SK-N-MC (cell line): Measurements from ENCODE around the gene SRRM4.

Source experiments
- DNase-seq: peaks from one replicate; pipeline ENCODE4 v3.0.0-alpha.2; 2011; ENCODE audit warnings: low read depth, low spot score
- H3K27ac ChIP-seq: fragments of 200-600 bp; sonication (generic); 2 replicates; pipeline ENCODE4 v1.5.1; 2016; ENCODE audit warnings: mixed run types
- H3K36me3 ChIP-seq: fragments of 200-600 bp; sonication (generic); 2 replicates; pipeline ENCODE4 v1.6.1; 2017; ENCODE audit warnings: antibody characterized with exemption, low read length, mixed read lengths; ENCODE audit not compliant: insufficient read depth
- H3K4me3 ChIP-seq: fragments of 200-600 bp; sonication (generic); 2 replicates; pipeline ENCODE4 v1.5.1; 2016
- H3K9ac ChIP-seq: fragments of 200-600 bp; sonication (generic); 2 replicates; pipeline ENCODE4 v1.8.0; 2017; ENCODE audit warnings: mixed run types, mixed read lengths; ENCODE audit not compliant: insufficient read length
- H3K9me3 ChIP-seq: fragments of 200-600 bp; sonication (generic); 2 replicates; pipeline ENCODE4 v1.6.1; 2017; ENCODE audit warnings: low read depth, mild to moderate bottlenecking, antibody characterized with exemption, low read length, moderate library complexity, mixed read lengths
- EZH2 ChIP-seq: fragments of 200-600 bp; sonication (generic); IDR thresholded peaks from one replicate; pipeline ENCODE4 v1.6.1; 2017; ENCODE audit warnings: antibody characterized with exemption
- FOXP2 ChIP-seq: optimal IDR thresholded peaks from 2 replicates; pipeline ENCODE3; 2011; ENCODE audit warnings: mild to moderate bottlenecking, moderate library complexity; ENCODE audit not compliant: insufficient read depth; ENCODE audit errors: extremely low read length, control extremely low read depth
- POLR2AphosphoS5 ChIP-seq: IDR thresholded peaks from 2 replicates; pipeline ENCODE4 v1.6.1; 2012; ENCODE audit warnings: mild to moderate bottlenecking, low read depth, low read length, borderline replicate concordance

Gene SRRM4

GRCh38 chr12:119171691-119172425 lies 190.5 kb downstream of the SRRM4 start:
- TF ChIP-seq POLR2AphosphoS5, result no peak
- TF ChIP-seq EZH2, result no peak
- TF ChIP-seq FOXP2, result no peak
- no peak overlapping the region for H3K27ac ChIP-seq
- DNase-seq, result no peak
- H3K9me3 ChIP-seq, result no peaks in the 10 kb centered on the region
- H3K36me3 ChIP-seq, result no peaks in the 10 kb centered on the region
- H3K4me3 ChIP-seq, result no peak overlapping the region
- no peak overlapping the region for H3K9ac ChIP-seq

DNA sequence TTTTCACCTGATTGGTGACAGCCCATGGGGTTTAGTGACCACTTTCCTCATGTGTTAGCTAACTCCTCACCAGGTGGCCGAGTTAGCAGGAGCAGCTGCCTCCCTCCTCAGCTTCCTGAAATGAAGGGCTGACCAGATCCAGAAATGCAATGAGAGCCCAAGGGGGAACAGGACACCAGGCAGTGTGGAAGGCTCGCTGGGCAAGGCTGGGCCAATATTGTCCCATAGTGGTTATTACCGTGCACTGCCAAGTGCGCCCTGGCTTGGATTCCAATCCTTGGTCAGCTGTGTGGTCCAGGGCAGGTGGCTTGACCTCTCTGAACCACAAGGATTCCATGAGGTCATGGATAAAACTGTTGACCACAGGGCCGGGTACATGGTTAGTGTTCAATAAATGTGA lies 193.7 kb downstream of the SRRM4 start:
- Histone ChIP-seq H3K9me3 (no peaks in the 10 kb centered on the region), H3K27ac (no peak overlapping the region), H3K36me3 (no peaks in the 10 kb centered on the region), H3K9ac (no peak overlapping the region), H3K4me3 (no peak overlapping the region)
- DNase-seq, result no peak
- TF ChIP-seq EZH2 (no peak), POLR2AphosphoS5 (no peak), FOXP2 (no peak)

DNA sequence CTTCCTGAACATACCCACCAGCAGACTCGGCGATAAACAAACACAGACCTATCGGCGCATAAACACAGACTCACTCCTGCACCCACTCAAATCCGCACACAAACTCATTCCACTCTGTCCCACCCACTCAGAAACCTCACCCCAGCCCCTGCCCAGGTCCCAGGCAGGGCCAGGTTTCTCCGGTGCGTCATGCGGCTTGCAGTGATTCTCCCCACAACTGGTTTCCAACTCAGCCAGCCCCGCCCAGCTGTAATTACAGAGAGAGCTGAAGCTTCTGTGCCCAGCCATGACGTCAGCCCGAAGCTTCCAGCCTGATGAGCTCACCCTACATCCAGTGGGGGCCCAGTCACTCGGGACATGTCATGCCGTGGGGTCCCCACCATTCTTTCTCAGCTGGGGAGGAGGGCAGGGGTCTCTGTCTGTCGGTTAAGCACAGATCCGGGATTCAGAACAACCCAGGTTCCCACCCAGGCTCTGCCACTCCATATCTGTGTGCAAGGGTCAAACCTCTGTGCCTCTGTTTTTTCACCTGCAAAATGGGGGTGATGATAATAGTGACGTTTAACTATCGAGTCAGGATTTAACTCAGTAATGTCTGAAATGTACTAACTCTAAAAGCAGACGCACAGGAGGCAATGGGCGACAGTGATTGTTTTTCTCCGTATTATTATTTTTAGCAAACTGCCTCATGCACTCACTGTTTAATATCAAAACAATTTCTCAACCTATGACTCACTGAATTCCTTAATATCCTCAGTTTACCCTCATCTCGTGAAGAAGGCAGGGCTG lies 195.1 kb downstream of the SRRM4 start:
- Histone ChIP-seq H3K27ac (no peak overlapping the region), H3K4me3 (no peak overlapping the region), H3K9me3 (no peaks in the 10 kb centered on the region), H3K36me3 (no peaks in the 10 kb centered on the region), H3K9ac (no peak overlapping the region)
- DNase-seq, result no peak
- no peak for TF ChIP-seq EZH2
- TF ChIP-seq FOXP2, result no peak
- no peak for TF ChIP-seq POLR2AphosphoS5

DNA sequence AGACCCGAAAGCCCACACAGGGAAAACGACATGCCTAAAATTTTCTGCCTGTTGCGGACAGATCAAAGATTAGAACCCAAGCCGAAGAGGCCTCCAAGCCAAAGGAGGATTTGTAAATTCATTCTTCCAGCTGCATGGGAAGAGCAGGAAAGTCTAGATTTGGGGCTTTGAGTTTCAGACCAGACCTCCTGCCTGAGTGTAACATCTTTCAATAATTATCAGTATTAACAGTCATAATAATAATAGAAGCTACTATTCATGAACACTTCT lies 195.7 kb downstream of the SRRM4 start:
- no peak for TF ChIP-seq EZH2
- TF ChIP-seq POLR2AphosphoS5, result no peak
- no peak for TF ChIP-seq FOXP2
- no peaks in the 10 kb centered on the region for H3K36me3 ChIP-seq
- H3K9me3 ChIP-seq, result no peaks in the 10 kb centered on the region
- no peak overlapping the region for H3K9ac ChIP-seq
- no peak overlapping the region for H3K27ac ChIP-seq
- no peak overlapping the region for H3K4me3 ChIP-seq
- no peak for DNase-seq

DNA sequence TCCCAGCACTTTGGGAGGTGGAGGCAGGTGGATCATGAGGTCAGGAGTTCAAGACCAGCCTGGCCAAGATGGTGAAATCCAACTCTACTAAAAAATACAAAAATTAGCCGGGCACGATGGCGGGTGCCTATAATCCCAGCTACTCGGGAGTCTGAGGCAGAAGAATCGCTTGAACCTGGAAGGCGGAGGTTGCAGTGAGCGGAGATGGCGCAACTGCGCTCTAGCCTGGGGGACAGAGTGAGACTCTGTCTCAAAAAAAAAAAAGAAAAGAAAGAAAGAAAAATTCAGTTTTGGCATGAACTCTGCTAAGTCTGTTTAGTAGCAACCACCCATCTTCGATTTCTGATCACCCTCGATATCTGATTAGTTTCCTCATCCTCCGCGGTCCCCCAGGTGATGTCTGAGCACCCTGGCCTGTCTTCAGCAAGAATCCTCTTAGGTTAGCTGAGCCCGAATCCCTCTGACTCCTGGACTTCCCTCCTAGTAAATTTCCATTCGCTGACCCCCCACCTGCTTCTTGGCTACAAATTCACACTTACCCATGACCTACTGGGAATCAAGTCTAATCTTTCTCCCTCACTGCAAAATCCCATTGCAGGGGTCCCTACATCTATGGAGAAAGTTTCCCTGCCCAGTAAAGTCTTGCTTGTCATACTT lies 196.5 kb downstream of the SRRM4 start:
- no peak overlapping the region for H3K4me3 ChIP-seq
- H3K9me3 ChIP-seq, result no peaks in the 10 kb centered on the region
- TF ChIP-seq EZH2 (no peak), FOXP2 (no peak), POLR2AphosphoS5 (no peak)
- no peak overlapping the region for H3K27ac ChIP-seq
- DNase-seq, result no peak
- H3K9ac ChIP-seq, result no peak overlapping the region
- H3K36me3 ChIP-seq, result no peaks in the 10 kb centered on the region

DNA sequence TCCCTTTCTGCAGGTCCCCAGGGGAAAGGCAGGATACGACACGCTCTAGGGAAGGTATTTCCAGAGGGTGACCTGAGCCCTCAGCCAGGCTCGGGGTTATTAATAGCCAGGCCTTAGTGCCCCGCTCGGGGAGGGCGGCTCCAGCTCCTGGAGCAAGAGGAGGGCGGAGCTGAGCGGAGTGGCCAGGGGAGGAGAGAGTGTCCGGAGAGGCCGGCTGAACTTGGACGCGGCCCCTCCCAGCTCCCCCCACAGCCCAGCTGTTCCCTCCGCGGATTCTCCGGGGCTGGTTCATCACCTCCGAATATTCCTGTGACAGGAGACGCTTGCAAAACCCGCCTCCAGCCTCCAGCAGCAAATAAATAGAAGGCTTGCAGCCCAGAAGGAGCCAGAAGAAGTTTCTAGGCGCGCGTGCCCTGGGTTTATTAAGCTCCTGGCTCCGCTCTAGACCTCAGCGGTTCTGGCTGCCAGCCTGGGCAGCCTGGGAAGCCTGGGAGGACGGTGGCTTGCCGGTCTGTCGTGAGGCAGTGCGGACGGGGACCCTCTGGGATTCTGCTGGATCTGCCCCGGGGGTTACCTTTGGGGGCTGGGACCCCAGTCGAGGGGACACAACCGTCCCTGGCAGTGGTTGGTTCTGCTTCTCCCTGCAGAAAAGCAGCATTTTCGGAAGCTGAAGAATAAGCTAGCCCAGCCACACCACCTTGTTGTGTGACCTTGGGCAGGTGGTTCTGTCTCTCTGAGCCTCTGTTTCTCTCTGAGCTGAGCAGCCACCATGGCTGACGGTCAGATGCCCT lies 197.4 kb downstream of the SRRM4 start, which contains the start of gene HSPB8:
Gene HSPB8 (plus strand): TSS at position 388 of the 791 bp plus-strand sequence. CDS start 382 bp downstream, at position 770.
- no peaks in the 10 kb centered on the region for H3K9me3 ChIP-seq
- DNase-seq, result no peak
- no peaks in the 10 kb centered on the region for H3K36me3 ChIP-seq
- TF ChIP-seq POLR2AphosphoS5 (peak; percentile 60; the same call in 1 of the 2 replicates), FOXP2 (no peak)
- peak within 1 kb of the TSS; percentile 87 for H3K27ac ChIP-seq
- H3K9ac ChIP-seq, result peak within 1 kb of the TSS; percentile 84
- H3K4me3 ChIP-seq, result peak within 1 kb of the TSS; percentile 80

DNA sequence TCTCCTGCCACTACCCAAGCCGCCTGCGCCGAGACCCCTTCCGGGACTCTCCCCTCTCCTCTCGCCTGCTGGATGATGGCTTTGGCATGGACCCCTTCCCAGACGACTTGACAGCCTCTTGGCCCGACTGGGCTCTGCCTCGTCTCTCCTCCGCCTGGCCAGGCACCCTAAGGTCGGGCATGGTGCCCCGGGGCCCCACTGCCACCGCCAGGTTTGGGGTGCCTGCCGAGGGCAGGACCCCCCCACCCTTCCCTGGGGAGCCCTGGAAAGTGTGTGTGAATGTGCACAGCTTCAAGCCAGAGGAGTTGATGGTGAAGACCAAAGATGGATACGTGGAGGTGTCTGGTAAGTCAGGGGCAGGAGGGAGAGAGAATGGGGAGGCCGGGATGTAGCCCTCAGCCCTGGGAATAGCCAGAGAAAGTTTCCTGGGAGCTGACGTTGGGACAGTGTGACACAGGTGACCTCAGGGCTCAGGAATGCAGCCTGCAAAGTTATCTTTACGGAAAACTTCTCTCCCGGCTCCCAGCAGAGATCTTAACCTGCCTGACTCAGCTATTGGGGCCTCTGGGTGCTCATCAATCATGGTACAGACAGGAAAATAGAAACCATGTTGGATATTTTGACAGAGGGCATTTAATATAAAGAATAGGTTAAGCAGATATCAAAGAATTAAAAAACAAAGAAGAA lies 198.1 kb downstream of the SRRM4 start:
- Histone ChIP-seq H3K9ac (peak overlapping the region; percentile 84), H3K4me3 (peak overlapping the region; percentile 80)
- no peak for DNase-seq

More for the DNA sequence above, 198.1 kb downstream of the SRRM4 start:
- no peak for TF ChIP-seq FOXP2
- TF ChIP-seq EZH2, result no peak
- TF ChIP-seq POLR2AphosphoS5, result no peak
- H3K27ac ChIP-seq, result peak overlapping the region; percentile 87
- H3K9me3 ChIP-seq, result no peaks in the 10 kb centered on the region
- H3K36me3 ChIP-seq, result no peaks in the 10 kb centered on the region
